OCI-LY1 (cell line): ENCODE results near the gene GPSM1.

Experiments
- H2AFZ ChIP-seq: fragments of 200-600 bp; sonication (generic), shearing (Covaris generic); 2 replicates; pipeline ENCODE4 v1.6.0; 2014; ENCODE audit warnings: antibody characterized with exemption, mild to moderate bottlenecking, low read length
- H3F3A ChIP-seq: fragments of 200-600 bp; sonication (generic), shearing (Covaris generic); 2 replicates; pipeline ENCODE4 v1.6.0; 2014; ENCODE audit warnings: mild to moderate bottlenecking, antibody characterized with exemption, low read length, moderate library complexity; ENCODE audit not compliant: insufficient read depth
- H3K27ac ChIP-seq: fragments of 200-600 bp; sonication (generic); 2 replicates; pipeline ENCODE4 v1.5.1; 2014; ENCODE audit warnings: low read length, mixed run types, mild to moderate bottlenecking, low read depth; ENCODE audit not compliant: poor library complexity, severe bottlenecking
- H3K27me3 ChIP-seq: fragments of 200-600 bp; sonication (generic); 2 replicates; pipeline ENCODE4 v1.6.0; 2014; ENCODE audit warnings: antibody characterized with exemption, mild to moderate bottlenecking, low read length, moderate library complexity; ENCODE audit not compliant: insufficient read depth
- H3K36me3 ChIP-seq: fragments of 200-600 bp; sonication (generic); 2 replicates; pipeline ENCODE4 v1.6.1; 2014; ENCODE audit warnings: mild to moderate bottlenecking, antibody characterized with exemption, low read length, moderate library complexity, mixed read lengths; ENCODE audit not compliant: insufficient read depth
- H3K4me1 ChIP-seq: fragments of 200-600 bp; sonication (generic); 2 replicates; pipeline ENCODE4 v1.5.1; 2014; ENCODE audit warnings: mild to moderate bottlenecking, low read length, moderate library complexity; ENCODE audit not compliant: insufficient read depth, severe bottlenecking
- H3K4me2 ChIP-seq: fragments of 200-600 bp; sonication (generic), shearing (Covaris generic); 2 replicates; pipeline ENCODE4 v1.6.1; 2014; ENCODE audit warnings: low read length
- H3K4me3 ChIP-seq: fragments of 200-600 bp; sonication (generic); 2 replicates; pipeline ENCODE4 v1.5.1; 2014; ENCODE audit warnings: low read length, low read depth, mild to moderate bottlenecking, mixed read lengths; ENCODE audit not compliant: poor library complexity, severe bottlenecking
- H3K79me2 ChIP-seq: fragments of 200-600 bp; shearing (Covaris generic); 2 replicates; pipeline ENCODE4 v1.6.1; 2016; ENCODE audit warnings: mixed run types, low read length, mixed read lengths; ENCODE audit not compliant: insufficient read depth
- H3K9ac ChIP-seq: fragments of 200-600 bp; sonication (generic), shearing (Covaris generic); 2 replicates; pipeline ENCODE4 v1.6.1; 2014; ENCODE audit warnings: mild to moderate bottlenecking, low read length, mixed read lengths
- H3K9me2 ChIP-seq: fragments of 200-600 bp; sonication (generic), shearing (Covaris generic); 2 replicates; pipeline ENCODE4 v1.6.1; 2014; ENCODE audit warnings: low read depth, mild to moderate bottlenecking, low read length, mixed read lengths
- H3K9me3 ChIP-seq: fragments of 200-600 bp; shearing (Covaris generic); 2 replicates; pipeline ENCODE4 v1.6.1; 2014; ENCODE audit warnings: low read length, mixed read lengths
- H4K20me1 ChIP-seq: fragments of 200-600 bp; sonication (generic), shearing (Covaris generic); 2 replicates; pipeline ENCODE4 v1.6.0; 2016; ENCODE audit warnings: mild to moderate bottlenecking, low read length; ENCODE audit not compliant: insufficient read depth
- EZH2 ChIP-seq: fragments of 200-600 bp; sonication (generic), shearing (Covaris generic); IDR thresholded peaks from 2 replicates; pipeline ENCODE4 v1.8.0; 2017; ENCODE audit warnings: borderline replicate concordance, mixed run types, mild to moderate bottlenecking, antibody characterized with exemption, low read length, moderate library complexity, mixed read lengths
- TF ChIP-seq, protein P1 (sequence below): fragments of 200-600 bp; sonication (generic), shearing (Covaris generic); IDR thresholded peaks from 2 replicates; pipeline ENCODE4 v1.5.1; 2017; ENCODE audit warnings: mild to moderate bottlenecking, antibody characterized with exemption, low read length, moderate library complexity, mixed read lengths

The GPSM1 gene

DNA sequence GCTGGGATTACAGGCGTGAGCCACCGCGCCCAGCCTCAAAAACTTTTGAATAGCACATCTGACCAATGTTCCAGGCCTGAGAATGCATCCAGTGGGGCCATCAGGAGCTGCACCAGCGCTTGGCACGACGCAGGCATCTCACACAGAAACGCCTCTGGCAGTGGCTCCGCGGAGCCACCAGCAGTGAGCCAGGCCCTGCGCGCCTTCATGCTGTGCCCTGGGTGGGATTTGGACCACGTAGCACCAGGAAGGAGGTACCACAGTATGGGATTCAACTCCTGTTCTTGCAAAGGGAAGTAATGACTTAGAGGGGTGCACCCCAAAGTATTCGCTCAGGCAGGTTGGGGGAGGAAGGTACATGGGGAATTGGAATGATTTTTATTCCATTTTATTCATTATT lies 26.5 kb upstream of the GPSM1 start:
- Histone ChIP-seq H3K79me2 (no peaks in the 10 kb centered on the region), H3K4me2 (no peak overlapping the region), H4K20me1 (no peaks in the 10 kb centered on the region), H3K4me3 (no peak overlapping the region), H3K27me3 (peaks cover 11% of the 10 kb centered on the region; the same call in 1 of the 2 replicates), H2AFZ (no peak overlapping the region), H3K9me2 (no peaks in the 10 kb centered on the region), H3K27ac (no peak overlapping the region), H3K36me3 (no peaks in the 10 kb centered on the region), H3K9me3 (no peaks in the 10 kb centered on the region), H3K9ac (no peak overlapping the region), H3K4me1 (no peaks in the 10 kb centered on the region), H3F3A (no peaks in the 10 kb centered on the region)
- TF ChIP-seq EZH2: no peak
- TF ChIP-seq, protein P1, sequence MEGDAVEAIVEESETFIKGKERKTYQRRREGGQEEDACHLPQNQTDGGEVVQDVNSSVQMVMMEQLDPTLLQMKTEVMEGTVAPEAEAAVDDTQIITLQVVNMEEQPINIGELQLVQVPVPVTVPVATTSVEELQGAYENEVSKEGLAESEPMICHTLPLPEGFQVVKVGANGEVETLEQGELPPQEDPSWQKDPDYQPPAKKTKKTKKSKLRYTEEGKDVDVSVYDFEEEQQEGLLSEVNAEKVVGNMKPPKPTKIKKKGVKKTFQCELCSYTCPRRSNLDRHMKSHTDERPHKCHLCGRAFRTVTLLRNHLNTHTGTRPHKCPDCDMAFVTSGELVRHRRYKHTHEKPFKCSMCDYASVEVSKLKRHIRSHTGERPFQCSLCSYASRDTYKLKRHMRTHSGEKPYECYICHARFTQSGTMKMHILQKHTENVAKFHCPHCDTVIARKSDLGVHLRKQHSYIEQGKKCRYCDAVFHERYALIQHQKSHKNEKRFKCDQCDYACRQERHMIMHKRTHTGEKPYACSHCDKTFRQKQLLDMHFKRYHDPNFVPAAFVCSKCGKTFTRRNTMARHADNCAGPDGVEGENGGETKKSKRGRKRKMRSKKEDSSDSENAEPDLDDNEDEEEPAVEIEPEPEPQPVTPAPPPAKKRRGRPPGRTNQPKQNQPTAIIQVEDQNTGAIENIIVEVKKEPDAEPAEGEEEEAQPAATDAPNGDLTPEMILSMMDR: no peak

DNA sequence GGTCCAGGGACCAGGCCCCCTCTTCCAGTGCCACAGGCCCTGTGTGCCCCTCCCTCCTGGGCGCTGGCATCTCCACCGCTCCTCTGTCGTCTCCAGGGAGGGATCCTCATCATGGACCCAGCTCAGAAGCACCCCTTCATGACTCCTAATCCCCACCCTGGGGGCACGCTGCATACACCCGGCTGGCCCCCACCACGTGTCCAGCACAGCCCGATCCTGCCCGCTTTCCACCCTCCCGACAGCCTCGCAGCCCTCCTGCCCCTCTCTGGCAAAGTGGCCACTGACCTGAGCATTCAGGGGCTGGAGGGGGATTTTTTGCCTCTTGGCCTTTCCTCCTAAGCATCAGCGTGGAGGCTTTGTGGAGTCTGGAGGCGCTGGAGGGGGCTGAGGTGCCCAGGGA lies 24.8 kb upstream of the GPSM1 start:
- no peaks in the 10 kb centered on the region for H3K9me3 ChIP-seq
- H3F3A ChIP-seq: no peaks in the 10 kb centered on the region
- no peak for TF ChIP-seq EZH2
- TF ChIP-seq, protein P1: no peak
- H3K27me3 ChIP-seq: 0 out of 2 replicates have a peak, but pooled peaks cover 7% of the 10 kb centered on the region
- no peak overlapping the region for H3K27ac ChIP-seq
- no peaks in the 10 kb centered on the region for H3K36me3 ChIP-seq
- no peak overlapping the region for H3K9ac ChIP-seq
- no peaks in the 10 kb centered on the region for H3K4me1 ChIP-seq
- H3K4me2 ChIP-seq: no peak overlapping the region
- no peaks in the 10 kb centered on the region for H3K79me2 ChIP-seq
- no peaks in the 10 kb centered on the region for H3K9me2 ChIP-seq
- no peak overlapping the region for H2AFZ ChIP-seq
- H3K4me3 ChIP-seq: no peak overlapping the region
- H4K20me1 ChIP-seq: no peaks in the 10 kb centered on the region

DNA sequence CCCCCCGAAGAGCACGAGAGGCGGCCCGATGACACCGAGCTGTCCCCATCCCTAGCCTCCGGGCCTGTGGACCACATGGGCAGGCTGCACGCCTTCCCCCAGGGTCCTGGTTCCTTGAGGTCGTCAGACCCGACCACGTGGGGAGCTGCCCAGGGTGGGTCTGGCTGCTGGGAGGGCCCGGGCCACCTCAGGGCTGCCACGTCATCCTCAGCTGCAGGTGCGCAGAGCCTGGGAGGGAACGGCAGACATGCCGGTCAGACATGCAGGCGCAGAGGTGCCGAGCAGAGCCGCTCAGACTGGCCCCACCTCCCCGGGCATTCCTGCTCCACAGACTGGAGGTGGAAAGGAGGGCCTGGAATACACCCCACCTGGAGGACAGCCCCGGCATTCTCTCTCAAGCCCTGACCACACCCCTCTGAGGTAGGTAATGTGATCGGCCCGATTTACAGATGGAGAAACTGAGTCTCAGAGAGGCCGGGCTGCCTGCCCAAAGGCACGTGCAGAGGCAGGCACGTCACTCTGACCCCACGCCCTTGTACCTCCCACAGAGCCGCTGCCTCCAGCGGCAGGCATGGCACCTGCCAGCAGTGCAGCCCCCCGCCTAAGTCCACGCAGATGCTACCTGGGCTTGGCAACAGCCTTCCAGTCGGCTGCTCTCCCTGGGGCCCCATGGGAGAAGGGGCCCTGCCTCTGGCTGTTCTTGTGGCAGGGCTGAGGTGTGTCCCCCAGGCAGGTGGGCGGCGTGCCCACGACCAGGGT lies 24.1 kb upstream of the GPSM1 start:
- H2AFZ ChIP-seq: no peak overlapping the region
- H3K27me3 ChIP-seq: 0 out of 2 replicates have a peak, but pooled peaks cover 7% of the 10 kb centered on the region
- H3K4me3 ChIP-seq: no peak overlapping the region
- H3K4me1 ChIP-seq: no peaks in the 10 kb centered on the region
- no peaks in the 10 kb centered on the region for H3K79me2 ChIP-seq
- H3K9ac ChIP-seq: no peak overlapping the region
- H3K9me2 ChIP-seq: no peaks in the 10 kb centered on the region
- TF ChIP-seq, protein P1: no peak
- TF ChIP-seq EZH2: no peak
- no peaks in the 10 kb centered on the region for H3F3A ChIP-seq
- no peak overlapping the region for H3K27ac ChIP-seq
- H3K9me3 ChIP-seq: no peaks in the 10 kb centered on the region
- H3K4me2 ChIP-seq: no peak overlapping the region
- no peaks in the 10 kb centered on the region for H3K36me3 ChIP-seq
- H4K20me1 ChIP-seq: no peaks in the 10 kb centered on the region
